Erythroblast (primary cell): ENCODE results near the gene CIZ1.

ENCODE experiments used
- DNase-seq, 2 experiments: peaks; one replicate each; lab custom pipeline; 2025; lab: John Stamatoyannopoulos, UW
- GATA1 ChIP-seq: IDR thresholded peaks from 2 replicates; pipeline ENCODE4 v1.6.1; 2011; ENCODE audit warnings: low read depth, mild to moderate bottlenecking, control low read depth, low read length, moderate library complexity
- POLR2A ChIP-seq: IDR thresholded peaks from 2 replicates; pipeline ENCODE4 v1.6.1; 2011; ENCODE audit warnings: mild to moderate bottlenecking, low read length

Gene CIZ1

GRCh38 chr9:128128836-128129590, 62.4 kb downstream of the CIZ1 start:
- no peak for DNase-seq
- TF ChIP-seq POLR2A (no peak), GATA1 (no peak)

DNA sequence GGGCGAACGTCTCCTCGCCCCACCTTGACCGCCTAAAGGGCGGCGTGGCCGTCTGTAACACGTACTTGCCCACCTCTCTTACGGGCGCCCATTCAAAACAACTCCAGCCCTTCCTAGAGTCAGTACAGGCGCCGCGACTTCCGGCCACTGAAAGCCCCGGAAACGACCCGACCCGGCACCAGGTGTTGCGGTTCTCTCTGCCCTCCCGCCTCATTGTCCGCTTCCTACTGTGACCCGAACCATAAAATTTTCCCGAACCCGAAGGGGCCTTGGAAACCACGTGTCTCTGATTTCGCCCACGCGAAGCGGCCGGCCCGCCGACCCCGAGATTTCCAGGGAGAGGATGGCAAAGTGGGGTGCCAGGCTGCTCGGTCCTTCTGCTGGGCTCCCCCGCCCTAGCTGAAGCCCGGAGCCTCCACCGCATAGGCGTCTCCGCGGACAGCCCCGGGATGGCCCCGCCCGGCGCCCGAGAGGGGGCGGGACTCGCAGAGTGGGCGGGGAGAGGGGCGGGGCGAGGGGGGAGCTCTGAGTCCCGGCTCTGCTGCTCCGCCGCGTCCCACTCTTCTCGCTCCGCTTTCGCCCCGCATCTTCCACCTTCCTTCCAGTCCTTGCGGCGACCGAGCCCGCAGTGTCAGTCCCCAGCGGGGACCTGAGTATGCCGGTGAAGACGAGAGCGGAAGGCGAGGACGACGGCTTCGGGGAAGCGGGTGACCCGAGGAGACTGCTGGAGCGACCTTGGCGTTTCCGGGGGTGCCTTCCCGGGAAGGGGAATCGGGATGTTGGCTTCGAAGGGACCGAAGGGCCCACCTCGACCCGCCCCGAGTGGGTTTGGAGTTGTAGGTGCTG, 63.2 kb downstream of the CIZ1 start:
- peak; percentile 91 to 96 for DNase-seq
- no peak for TF ChIP-seq POLR2A
- TF ChIP-seq GATA1: no peak

GRCh38 chr9:128127568-128127989, 63.8 kb downstream of the CIZ1 start, which contains the start of gene PTGES2:
TSS of gene PTGES2 (minus strand) at chr9:128127729. CDS start at chr9:128127717, 12 bp downstream.
- peak; percentile 92 to 94 for DNase-seq
- TF ChIP-seq GATA1: no peak
- peak; percentile 45 for TF ChIP-seq POLR2A

- no peak for DNase-seq
- TF ChIP-seq POLR2A (no peak), GATA1 (no peak)
Measured at GRCh38 chr9:128125580-128126354, 65.6 kb downstream of the CIZ1 start.

- TF ChIP-seq GATA1: no peak
- TF ChIP-seq POLR2A: no peak
- peak; percentile 61 to 75 for DNase-seq
Measured at GRCh38 chr9:128124873-128125579, 66.3 kb downstream of the CIZ1 start.

DNA sequence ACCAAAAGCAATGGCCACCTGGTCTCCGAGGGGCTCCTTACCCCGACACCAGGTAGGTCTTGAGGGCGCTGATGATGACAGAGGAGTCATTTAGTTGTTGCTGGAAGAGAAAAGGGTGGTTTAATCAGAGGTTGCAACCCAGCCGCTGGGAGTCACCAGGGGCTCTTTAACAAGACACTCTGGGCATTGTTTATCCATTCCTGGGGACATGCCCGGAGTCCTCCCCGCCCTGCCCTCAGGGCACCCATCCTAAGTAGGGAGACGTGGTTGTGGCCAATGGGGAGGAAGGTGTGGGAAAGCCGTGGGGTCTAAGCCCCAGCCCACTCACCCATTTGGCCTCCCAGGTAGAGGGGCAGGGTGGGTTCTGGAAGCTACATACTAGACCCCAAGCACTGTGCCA, 66.9 kb downstream of the CIZ1 start:
- no peak for DNase-seq
- TF ChIP-seq POLR2A (no peak), GATA1 (no peak)

- no peak for DNase-seq
- no peak for TF ChIP-seq POLR2A
- TF ChIP-seq GATA1: no peak
Measured at GRCh38 chr9:128123451-128124080, 67.8 kb downstream of the CIZ1 start.

GRCh38 chr9:128122809-128123175, 68.6 kb downstream of the CIZ1 start:
- no peak for DNase-seq
- no peak for TF ChIP-seq GATA1
- no peak for TF ChIP-seq POLR2A

- no peak for TF ChIP-seq GATA1
- no peak for TF ChIP-seq POLR2A
- DNase-seq: no peak
Measured at GRCh38 chr9:128121924-128122808, 69.2 kb downstream of the CIZ1 start.

DNA sequence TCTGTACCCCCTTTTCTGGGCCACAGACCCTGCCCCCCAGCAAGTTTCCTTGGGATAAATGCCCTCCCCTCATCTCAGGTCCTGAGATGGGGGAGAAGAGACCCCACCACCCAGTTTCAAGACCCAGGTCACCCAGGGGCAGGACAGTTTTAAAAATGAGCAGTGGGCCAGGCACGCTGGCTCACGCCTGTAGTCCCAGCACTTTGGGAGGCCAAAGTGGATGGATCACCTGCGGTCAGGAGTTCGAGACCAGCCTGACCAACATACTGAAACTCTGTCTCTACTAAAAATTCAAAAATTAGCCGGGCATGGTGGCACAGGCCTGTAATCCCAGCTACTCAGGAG, 69.9 kb downstream of the CIZ1 start:
- DNase-seq: no peak
- TF ChIP-seq POLR2A (no peak), GATA1 (no peak)

DNA sequence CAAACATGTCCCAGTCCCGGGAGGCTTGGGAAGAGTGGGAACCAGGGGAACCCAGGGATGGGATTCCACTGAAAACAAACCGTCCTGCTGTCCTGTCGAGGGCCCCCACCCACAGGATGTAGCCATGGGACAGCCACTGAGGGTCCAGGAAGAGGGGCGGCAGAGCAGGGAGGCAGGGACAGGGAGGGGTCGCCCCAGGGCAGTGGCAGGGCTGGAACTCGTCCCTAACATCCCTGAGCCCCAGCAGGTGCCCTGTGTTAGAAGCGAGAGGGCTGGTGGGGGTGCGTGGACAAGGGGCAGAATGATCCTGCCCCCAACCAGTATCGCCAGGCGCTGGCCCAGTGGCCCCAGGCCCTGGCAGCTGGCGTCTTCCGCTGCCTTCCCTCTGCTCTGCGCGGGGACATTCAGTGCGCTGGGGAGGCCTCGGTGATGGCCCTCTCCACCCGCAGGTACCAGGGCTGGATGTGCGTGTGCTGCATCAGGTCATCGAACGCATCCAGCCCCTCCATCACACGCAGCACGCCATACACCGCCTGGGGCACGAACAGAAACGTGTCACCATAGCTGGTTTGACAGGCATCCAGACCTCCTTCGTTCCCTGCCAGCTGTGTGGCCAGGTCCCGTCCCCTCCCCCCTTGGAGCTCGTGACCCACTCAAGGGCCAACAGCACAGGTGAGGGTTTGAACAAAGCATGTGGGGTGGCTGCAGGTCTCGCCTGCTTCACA, 70.5 kb downstream of the CIZ1 start:
- TF ChIP-seq GATA1 (no peak), POLR2A (no peak)

More for the DNA sequence above, 70.5 kb downstream of the CIZ1 start:
- DNase-seq: no peak
